ENCODE data around the gene WNT8B. TPM values are rescaled to one million over a fixed set of nuclear protein-coding genes. Genes with fewer than 3 reads are reported as not detected.

The WNT8B gene
- not detected in 2 replicates for total RNA-seq (2014; rRNA removed; shearing (Covaris generic); ENCODE audit: low replicate concordance)

- in situ Hi-C loops (cut with HindIII; ENCODE audit: low pct_unique_long_range_greater_than_20kb, low sequenced_read_pairs): no loop called here
- no peak for DNase-seq (ENCODE audit: low read depth)
Observed at GRCh38 chr10:100462709-100463108, at the start of gene WNT8B. TSS of gene WNT8B (plus strand) at chr10:100463009. CDS start at chr10:100463169, 160 bp downstream.

GRCh38 chr10:100413173-100413572, 49.6 kb upstream of the WNT8B start:
- DNase-seq (ENCODE audit: low read depth): no peak
- in situ Hi-C loops (cut with HindIII; ENCODE audit: low pct_unique_long_range_greater_than_20kb, low sequenced_read_pairs): no loop called here

- no peak for DNase-seq (ENCODE audit: low read depth)
- in situ Hi-C loops (cut with HindIII; ENCODE audit: low pct_unique_long_range_greater_than_20kb, low sequenced_read_pairs): no loop called here
Observed at GRCh38 chr10:100419911-100420449, 42.8 kb upstream of the WNT8B start.

- no peak for DNase-seq (ENCODE audit: low read depth)
- in situ Hi-C loops (cut with HindIII; ENCODE audit: low pct_unique_long_range_greater_than_20kb, low sequenced_read_pairs): loop anchor here (25.0 kb wide), 1 partner anchor 90 kb away; the partner anchor contains the start of genes PKD2L1 and SCD
Observed at GRCh38 chr10:100427374-100427773, 35.4 kb upstream of the WNT8B start.

GRCh38 chr10:100433253-100434240, 29.3 kb upstream of the WNT8B start:
- peak; percentile 83 for DNase-seq (ENCODE audit: low read depth)
- in situ Hi-C loops (cut with HindIII; ENCODE audit: low pct_unique_long_range_greater_than_20kb, low sequenced_read_pairs): loop anchor here (25.0 kb wide), 1 partner anchor 96 kb away; the partner anchor contains the start of genes PKD2L1 and SCD

GRCh38 chr10:100436255-100436654, 26.6 kb upstream of the WNT8B start:
- no peak for DNase-seq (ENCODE audit: low read depth)
- in situ Hi-C loops (cut with HindIII; ENCODE audit: low pct_unique_long_range_greater_than_20kb, low sequenced_read_pairs): loop anchor here (25.0 kb wide), 1 partner anchor 99 kb away; the partner anchor contains the start of genes PKD2L1 and SCD

GRCh38 chr10:100438674-100439315, 24.0 kb upstream of the WNT8B start:
- in situ Hi-C loops (cut with HindIII; ENCODE audit: low pct_unique_long_range_greater_than_20kb, low sequenced_read_pairs): loop anchor here (25.0 kb wide), 1 partner anchor 101 kb away; the partner anchor contains the start of genes PKD2L1 and SCD
- DNase-seq (ENCODE audit: low read depth): no peak

- in situ Hi-C loops (cut with HindIII; ENCODE audit: low pct_unique_long_range_greater_than_20kb, low sequenced_read_pairs): loop anchor here (25.0 kb wide), 1 partner anchor 105 kb away; the partner anchor contains the start of genes PKD2L1 and SCD
- no peak for DNase-seq (ENCODE audit: low read depth)
Observed at GRCh38 chr10:100442548-100442947, 20.3 kb upstream of the WNT8B start.

- in situ Hi-C loops (cut with HindIII; ENCODE audit: low pct_unique_long_range_greater_than_20kb, low sequenced_read_pairs): loop anchor here (25.0 kb wide), 1 partner anchor 109 kb away; the partner anchor contains the start of genes PKD2L1 and SCD
- DNase-seq (ENCODE audit: low read depth): no peak
Observed at GRCh38 chr10:100446130-100446761, 16.6 kb upstream of the WNT8B start.

GRCh38 chr10:100447663-100448062, 15.1 kb upstream of the WNT8B start:
- in situ Hi-C loops (cut with HindIII; ENCODE audit: low pct_unique_long_range_greater_than_20kb, low sequenced_read_pairs): loop anchor here (25.0 kb wide), 1 partner anchor 110 kb away; the partner anchor contains the start of genes PKD2L1 and SCD

GRCh38 chr10:100448951-100449350, 13.9 kb upstream of the WNT8B start:
- in situ Hi-C loops (cut with HindIII; ENCODE audit: low pct_unique_long_range_greater_than_20kb, low sequenced_read_pairs): loop anchor here (25.0 kb wide), 1 partner anchor 112 kb away; the partner anchor contains the start of genes PKD2L1 and SCD
- no peak for DNase-seq (ENCODE audit: low read depth)

More at GRCh38 chr10:100447663-100448062, 15.1 kb upstream of the WNT8B start:
- no peak for DNase-seq (ENCODE audit: low read depth)

GRCh38 chr10:100468322-100468721, 5.5 kb downstream of the WNT8B start:
- in situ Hi-C loops (cut with HindIII; ENCODE audit: low pct_unique_long_range_greater_than_20kb, low sequenced_read_pairs): no loop called here
- no peak for DNase-seq (ENCODE audit: low read depth)

GRCh38 chr10:100468978-100469377, 6.2 kb downstream of the WNT8B start:
- no peak for DNase-seq (ENCODE audit: low read depth)
- in situ Hi-C loops (cut with HindIII; ENCODE audit: low pct_unique_long_range_greater_than_20kb, low sequenced_read_pairs): no loop called here

- no peak for DNase-seq (ENCODE audit: low read depth)
- in situ Hi-C loops (cut with HindIII; ENCODE audit: low pct_unique_long_range_greater_than_20kb, low sequenced_read_pairs): no loop called here
Observed at GRCh38 chr10:100469756-100470155, 6.9 kb downstream of the WNT8B start.

- in situ Hi-C loops (cut with HindIII; ENCODE audit: low pct_unique_long_range_greater_than_20kb, low sequenced_read_pairs): no loop called here
- DNase-seq (ENCODE audit: low read depth): no peak
Observed at GRCh38 chr10:100470367-100470766, 7.6 kb downstream of the WNT8B start.

- in situ Hi-C loops (cut with HindIII; ENCODE audit: low pct_unique_long_range_greater_than_20kb, low sequenced_read_pairs): no loop called here
Observed at GRCh38 chr10:100477970-100478369, 15.2 kb downstream of the WNT8B start.

GRCh38 chr10:100479037-100479436, 16.2 kb downstream of the WNT8B start:
- no peak for DNase-seq (ENCODE audit: low read depth)
- in situ Hi-C loops (cut with HindIII; ENCODE audit: low pct_unique_long_range_greater_than_20kb, low sequenced_read_pairs): no loop called here

More at GRCh38 chr10:100477970-100478369, 15.2 kb downstream of the WNT8B start:
- DNase-seq (ENCODE audit: low read depth): no peak

- in situ Hi-C loops (cut with HindIII; ENCODE audit: low pct_unique_long_range_greater_than_20kb, low sequenced_read_pairs): no loop called here
- no peak for DNase-seq (ENCODE audit: low read depth)
Observed at GRCh38 chr10:100480002-100480401, 17.2 kb downstream of the WNT8B start.
